HG03571 (cell line): ENCODE measurements around the gene BTRC.

Experiments used
- ATAC-seq: cut with Tn5 transposase; IDR thresholded peaks from one replicate; pipeline ENCODE4 v1.9.1; 2021; ENCODE audit not compliant: unreplicated experiment

Gene BTRC

DNA sequence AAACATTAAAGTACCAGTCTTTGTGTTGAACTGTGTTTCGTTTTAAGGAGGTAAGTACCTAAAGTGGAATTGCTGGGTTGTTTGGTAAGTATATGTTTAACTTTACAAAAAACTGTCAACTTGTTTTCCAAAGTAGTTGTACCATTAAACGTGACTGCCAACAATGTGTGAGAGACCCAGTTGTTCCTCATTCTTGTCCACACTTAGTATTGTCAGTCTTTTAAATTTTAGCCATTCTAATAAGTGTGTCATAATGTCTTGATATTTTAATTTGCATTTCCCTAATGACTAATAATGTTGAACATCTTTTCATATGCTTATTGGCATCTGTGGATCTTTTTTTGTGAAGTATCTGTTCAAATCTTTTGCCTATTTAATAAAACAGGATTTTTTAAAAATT is 159.8 kb downstream of the BTRC start:
- ATAC-seq, result no peak

DNA sequence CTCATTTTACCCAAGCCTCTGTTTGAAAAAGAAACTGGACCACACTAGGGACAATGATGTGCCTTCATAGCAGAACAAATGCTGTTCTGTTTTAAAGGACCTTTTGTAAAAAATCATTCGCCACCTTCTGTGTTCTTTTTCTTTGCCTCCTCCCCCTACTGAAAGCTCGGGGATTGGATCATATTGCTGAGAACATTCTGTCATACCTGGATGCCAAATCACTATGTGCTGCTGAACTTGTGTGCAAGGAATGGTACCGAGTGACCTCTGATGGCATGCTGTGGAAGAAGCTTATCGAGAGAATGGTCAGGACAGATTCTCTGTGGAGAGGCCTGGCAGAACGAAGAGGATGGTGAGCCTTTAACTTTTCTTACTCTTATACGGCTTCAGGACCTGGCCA is 171.9 kb downstream of the BTRC start:
- no peak for ATAC-seq

DNA sequence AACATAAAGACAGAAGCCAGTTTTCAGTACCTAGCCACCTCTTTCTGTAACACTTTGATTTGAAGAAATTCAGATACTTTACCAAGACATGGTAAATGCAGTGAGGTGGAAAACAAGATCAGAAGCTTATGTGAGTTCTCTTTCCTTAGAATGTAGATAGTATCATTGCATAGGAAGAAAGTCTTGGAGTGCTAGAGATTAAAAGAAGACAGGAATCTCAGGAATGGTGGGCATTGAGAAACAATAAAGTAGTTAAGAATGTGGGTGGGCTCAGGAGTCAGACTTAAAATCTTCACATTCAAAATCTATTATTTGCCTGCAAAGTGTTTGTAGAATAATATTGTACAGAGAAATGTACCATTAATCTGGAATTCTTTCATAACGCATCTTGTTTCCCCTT is 175.2 kb downstream of the BTRC start:
- no peak for ATAC-seq

DNA sequence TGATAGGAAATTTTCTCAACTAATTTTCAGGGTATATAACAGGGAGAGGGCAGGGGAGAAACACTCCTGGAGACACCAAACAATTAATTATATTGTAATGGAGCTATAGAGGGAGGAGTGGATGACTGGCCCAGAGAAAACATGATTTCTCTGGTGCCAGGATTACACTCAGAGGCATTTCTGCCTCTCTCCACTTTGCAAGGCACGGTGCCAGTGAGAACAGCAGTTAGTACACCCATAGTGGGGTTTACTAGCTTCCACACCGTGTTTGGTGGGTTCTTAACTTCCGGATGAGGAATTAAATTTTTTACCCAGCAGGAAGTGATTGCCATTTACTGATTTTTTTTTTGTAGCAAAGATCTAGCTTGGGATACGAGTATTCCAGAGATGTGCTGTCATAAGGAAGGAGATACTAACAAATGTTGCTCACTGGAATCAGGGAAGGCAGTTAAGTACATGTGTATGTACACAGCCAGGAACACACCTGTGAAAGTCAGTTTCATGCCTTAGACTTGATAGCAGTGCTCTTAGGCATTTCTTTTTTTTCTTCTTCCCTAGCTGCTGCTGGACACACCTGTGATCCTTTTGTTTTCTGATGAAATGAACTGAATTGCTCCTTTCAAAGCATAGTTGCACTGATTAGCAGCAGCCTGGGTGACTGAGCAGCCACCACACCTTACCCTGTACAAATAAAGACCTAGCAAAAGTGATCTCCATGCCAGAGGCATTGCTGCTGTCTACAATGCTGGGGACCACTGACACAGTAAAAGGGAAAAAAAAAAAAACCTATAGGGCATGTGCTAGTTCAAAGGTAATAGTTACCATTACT is 176.0 kb downstream of the BTRC start:
- ATAC-seq, result no peak

DNA sequence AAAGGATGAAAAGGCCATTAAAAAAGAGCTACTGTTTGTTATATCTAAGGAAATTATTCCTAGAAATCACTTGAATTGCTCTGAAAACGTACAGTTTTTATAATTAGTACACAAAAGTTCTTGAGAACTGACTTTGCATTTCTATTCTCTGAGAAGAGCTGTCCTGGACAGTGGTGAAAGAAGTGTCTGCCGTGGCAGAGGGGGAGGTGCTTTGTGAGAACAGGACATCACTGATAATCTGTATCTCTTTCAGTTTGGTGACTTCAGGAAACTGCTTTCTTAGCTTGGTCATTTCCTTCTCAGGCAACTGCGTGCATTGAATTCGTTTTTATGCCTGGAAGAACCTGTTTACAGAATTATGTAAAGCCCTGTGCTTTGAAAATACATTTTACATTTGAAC is 182.0 kb downstream of the BTRC start:
- ATAC-seq, result no peak

DNA sequence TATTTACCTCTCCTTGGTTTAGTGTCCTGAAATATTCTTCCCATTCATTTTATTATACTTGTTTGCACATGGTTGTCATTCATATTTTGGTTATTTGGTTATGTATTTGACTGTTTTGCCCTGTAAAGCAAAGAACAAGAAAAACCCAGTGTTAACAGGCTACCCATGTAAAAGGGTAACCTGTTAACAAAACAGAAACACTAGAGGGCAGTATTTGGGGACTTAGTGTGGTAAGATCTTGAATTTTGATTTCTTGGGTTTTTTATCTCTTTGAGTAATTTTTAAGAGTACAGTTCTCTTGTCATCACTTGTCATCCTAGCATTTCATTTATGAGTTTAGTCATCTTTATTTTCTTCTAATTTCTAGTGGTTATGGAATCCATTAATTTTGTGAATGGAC is 182.8 kb downstream of the BTRC start:
- ATAC-seq, result no peak

DNA sequence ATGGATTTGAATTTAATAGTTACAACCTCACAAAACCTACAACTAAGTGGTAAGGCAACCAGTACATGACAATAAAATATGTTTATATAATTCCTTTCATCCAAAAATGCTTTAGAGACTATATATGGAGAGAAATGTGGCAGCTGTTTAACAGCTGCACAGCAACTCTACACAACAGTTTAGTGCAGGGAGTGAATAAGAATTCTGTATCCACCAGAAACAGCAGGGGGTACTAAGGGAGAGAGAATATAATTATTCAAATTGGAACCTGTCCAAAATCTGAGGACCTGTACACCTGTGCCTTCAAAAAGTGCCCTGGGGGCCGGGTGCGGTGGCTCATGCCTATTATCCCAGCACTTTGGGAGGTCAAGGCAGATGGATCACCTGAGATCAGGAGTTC is 184.5 kb downstream of the BTRC start:
- ATAC-seq, result no peak

DNA sequence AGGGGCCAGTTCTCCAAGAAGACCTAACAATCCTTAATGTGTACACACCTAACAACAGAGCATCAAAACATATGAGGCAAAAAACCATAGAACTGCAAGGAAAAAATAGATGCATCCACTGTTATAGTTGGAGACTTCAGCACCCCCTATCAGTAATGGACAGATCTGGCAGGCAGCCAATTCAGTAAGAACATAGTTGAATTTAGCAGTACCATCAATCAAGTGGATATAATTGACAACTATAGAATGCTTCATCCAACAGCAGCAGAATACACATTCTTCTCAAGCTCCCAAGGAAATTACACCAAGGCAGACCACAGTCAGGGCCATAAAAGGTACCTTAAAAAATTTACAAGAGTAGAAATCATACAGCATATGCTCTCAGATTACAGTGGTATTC is 191.9 kb downstream of the BTRC start:
- no peak for ATAC-seq

DNA sequence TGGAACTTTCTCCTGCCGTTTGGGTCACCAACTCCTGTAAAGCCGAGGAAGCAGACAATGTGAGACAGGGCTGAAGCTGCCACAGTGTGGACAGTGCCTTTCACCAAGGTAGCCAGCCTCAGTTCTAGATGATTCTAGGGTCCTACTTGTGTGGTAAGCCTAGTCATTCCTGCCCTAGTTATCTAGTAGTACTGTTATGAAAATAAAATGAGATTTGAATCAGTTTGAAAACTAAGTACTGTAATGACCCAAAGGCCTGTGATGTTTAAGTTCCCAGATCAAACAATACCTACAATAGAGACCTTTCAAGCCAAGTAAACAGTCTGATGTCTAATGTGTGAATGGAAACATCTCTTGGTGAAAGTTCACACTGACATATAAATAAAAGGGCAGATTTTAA is 197.0 kb downstream of the BTRC start:
- no peak for ATAC-seq

DNA sequence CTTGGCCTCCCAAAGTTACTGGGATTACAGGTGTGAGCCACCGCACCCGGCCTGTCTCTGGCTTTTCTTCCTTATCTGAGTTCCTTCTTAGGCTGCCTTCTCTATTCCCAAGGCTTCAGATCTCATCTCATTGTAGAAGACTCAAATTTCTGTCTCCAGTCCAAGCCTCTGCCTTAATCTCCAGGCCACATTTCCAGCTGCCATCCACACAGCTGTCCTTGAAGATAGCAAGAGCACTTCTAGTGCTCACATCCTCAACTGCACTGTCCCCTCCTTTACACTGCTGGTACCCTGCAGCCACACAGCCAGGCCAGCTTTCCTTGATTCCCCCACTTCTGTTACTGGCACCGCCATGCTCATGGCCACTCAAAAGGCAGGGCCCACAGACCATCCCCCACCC is 198.5 kb downstream of the BTRC start:
- ATAC-seq, result no peak

DNA sequence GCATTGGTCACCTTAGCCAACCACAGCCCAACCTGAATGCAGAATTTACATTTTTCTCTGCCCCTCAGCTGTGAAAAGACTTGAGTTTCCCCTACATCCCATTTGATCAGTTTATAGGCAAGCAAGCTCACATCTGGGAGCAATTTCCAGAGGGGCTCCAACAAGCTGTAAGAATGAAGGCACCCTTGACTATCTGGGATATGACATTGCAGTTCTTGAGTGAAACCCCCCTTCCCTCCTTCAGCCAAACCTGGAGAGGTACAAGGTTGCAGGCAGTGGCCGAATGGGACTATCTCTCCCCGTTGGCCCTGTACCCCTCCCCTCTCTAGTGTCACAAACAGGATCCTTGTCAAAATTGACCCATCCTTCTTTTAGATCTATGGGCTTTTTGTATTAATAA is 203.6 kb downstream of the BTRC start:
- ATAC-seq, result no peak

DNA sequence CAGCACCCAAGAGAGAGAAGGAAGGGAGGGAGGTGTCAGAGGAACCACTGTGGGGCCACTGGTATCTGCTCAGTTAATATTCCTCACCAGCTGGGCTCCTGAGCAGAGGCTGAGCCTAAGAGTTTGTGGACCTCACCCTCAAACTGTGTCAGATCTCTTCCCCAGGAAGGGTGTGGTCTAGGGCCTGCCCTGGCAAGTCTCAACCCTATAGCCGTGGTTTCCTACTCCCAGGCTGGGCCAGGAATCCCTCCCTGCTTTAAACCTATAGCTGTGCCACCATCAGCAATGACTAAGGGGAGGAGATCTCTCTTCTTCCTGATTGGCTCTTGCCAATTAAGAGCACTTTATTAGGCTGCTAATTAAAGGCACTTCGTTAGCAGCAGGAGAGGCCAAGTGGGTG is 204.2 kb downstream of the BTRC start:
- no peak for ATAC-seq

DNA sequence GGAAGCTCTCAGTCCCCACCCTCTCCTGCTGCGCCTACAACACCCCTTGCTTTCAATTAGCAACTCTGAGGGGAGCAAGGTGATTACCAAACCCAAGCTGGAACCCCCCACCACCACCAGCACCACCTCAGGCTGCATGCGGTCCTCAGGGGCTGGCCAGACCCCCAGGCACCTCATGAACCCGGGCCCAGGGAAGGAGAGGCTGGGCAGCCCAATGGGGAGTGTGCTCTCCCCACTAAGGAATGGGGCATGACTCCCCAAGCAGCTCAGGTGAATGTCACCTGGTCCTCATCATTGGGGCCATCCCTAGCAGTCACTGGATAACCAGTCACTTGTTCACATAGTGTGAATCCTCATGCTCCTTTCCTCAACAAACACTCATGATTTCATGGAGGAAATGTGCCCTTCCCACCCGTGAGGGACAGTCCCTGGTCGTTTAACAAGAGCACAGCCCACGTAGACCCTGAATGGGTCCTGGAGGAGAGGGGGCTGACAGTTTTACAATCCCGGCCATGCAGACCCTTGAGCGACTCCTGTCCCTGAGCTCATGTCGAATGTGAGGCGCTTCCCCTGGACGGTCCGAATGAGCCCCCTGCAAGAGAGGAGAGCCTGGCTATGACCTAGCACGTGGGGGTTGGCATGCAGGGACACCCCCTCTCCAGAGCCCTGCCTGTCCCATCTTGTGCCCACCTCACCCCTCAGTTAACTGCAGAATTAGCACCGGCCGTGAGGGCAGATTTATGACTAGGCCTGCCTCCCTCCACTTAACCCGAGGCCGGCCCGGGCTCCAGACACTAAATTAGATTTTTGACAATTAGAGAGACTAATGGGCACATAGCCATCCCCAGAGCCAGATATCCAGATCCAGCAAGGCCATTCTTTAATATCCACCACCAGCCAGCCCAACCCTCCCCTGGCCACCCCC is 205.0 kb downstream of the BTRC start:
- no peak for ATAC-seq

DNA sequence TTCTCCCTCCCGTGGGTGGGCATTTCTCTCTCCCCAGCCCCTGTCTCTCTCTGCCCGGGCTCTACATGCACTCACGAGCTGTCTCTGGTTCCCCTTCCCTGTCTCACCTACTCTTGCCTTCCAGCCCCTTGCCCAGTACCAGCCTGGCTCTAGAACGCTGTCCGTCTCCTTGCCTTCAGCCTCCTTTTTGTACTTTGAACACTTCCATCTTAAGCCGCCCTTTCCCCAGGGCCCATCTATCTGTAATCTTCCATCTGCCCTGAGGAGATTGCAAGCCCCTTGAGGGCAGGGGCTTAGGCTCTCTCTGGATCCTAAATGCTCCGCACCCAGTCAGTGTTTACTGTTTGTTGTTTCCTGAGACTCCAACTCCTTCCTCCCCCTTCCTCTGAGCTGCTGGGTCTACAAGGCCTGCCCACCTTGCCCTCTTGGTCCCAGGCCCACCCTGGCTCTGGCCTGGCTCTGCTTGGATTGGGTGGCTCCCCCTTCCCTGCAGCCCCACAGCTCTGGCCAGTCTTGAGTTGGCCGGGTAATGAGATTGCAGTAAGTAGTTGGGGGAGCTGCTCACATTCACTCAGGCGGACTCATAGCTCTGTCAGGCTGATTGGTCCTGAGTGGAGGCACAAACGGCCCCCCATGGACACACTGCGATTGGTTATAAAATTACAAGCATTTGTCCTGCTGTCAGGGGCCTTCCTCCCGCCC is 205.8 kb downstream of the BTRC start:
- ATAC-seq, result no peak

DNA sequence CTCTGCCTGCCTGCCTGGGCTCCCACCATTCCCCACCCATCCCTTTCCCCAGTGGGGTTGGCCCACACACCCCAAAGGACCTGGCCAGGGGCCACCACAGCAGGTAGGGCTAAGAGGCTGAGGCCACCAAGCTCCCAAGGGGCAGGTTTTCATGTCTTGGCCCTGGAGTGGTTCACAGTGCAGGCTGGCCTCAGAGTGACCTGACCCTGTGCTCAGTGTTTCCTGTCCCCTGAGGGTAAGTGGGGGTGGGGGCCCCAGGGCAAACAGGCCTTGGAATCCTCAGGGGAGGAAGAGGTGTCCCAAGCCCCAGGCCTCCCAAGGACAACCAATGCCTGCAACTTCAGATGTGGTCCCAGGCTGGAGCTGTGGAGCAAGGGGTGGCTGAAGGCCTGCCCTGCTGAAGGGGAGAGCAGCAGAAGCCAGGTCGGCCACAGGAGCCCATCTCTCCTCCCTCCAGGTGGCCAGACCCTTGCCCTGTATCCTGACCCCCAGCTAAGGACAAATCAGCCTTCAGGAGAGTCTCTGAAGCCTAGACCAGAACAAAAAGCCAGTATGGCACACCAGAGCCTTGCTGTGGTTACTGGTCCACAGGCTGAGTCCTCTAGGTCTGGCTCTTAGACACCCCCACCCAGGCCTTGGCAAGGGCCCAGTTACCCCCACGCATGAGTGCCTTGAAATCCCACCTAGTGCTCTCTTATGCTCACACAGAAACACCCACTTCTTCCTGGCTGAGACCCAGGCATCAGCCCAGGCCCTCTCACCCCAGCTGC is 206.5 kb downstream of the BTRC start:
- no peak for ATAC-seq

DNA sequence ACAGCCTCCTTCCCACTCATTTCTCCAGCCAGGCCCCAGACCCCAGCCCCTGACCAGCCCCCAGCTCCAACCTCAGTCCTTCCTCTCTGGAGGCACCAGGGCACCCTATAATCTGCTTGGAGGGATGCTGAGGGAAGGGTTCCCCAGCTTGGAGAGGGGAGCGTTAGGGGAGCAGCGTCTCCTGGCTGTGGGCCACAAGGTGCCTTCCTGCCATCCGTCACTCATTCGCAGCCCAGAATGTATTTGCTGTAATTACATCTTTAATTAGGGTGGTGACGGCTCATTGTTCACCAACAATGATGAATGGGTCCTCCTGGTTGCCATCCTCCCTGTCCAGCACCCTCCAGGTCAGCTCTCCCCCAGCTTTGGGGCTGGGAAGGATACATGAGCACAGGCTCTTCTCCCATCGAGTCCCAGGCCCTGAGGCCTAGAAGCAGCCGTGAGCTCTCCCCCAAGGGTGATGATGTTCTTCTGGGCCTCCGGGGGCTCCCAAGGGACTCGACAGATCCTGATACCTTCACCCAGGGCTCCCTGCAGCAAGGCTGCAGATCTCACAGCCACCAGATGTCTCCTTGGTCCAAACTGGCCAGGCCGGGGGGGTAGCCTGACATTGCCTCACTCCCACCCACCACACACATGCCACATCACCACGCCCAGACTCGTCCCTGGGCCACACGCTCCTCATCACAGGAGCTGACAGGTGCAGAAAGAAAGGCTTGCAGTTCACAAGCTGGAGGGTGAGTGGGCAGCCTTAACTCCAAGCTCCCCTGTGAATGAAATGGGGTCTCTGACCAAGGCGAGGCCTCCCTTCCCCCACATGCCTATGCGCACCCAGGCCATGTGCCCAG is 207.3 kb downstream of the BTRC start:
- ATAC-seq, result no peak

DNA sequence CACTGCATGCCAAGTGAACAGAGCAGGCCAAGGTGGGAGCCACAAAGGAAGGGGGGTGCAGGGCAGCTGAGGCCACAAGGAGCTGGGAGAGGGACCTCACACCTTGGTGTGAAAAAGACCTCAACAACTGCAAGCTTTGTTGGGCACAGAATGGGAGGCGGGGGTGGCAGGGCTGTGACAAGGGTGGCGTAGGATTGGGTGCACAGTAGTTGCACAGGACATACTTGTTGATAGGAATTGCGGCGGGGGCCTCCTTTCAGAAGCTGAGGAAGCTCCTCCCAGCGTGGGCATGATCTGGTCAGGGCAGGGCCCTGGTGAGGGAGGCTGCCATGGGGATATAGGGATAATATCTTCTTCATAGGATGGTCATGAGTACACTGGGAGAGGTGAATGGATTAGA is 208.3 kb downstream of the BTRC start:
- ATAC-seq, result no peak

DNA sequence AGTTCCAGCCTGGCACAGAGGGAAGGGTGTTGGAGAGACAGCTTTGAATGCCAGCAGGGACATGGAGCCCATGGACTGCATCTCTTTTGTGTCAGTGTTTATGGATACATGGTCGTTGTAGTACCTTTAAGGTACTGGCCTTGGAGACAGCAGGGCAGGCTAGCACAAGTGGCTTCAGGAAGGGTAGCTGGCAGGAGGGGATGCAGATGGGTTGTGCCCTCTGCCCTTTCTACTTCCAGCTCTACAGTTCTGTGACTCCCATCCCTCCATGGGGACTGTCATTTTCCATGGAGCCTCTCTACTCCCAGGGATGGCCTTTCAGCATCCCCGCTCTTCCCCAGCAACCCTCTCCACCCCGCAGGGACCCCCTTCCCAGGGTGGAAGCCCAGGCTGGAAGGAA is 209.0 kb downstream of the BTRC start:
- no peak for ATAC-seq

DNA sequence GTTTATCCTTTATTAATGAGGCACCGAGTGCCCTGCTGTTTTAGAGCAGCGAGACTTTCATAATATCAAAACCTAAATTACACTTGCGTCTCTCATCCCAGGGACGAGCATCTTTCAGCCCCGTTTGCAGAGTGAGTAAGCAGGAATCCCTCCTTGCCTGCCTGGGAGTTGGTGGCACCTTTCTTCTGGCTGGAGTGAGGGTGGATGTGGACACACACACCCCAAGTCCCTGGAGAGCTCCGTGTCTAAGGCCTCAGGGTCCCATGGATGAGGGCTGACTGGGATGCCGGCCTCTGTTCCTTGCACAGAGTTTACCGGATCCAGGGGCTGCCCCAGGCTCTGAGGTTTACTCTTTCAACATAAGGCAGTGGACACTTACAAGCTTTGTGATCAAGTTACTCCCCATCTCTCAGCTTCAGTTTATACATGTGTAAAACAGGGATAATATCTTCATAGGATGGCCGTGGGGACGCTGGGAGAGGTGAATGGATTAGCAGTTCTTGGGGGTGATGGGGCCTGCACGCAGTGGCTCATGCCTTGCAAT is 209.6 kb downstream of the BTRC start:
- no peak for ATAC-seq
